Left renal pelvis (tissue), 4 donors: Measurements from ENCODE around the gene PTPRT. TPM values are rescaled to one million over a fixed set of nuclear protein-coding genes. Genes with fewer than 3 reads are reported as not detected.

Experiments used
- DNase-seq, 4 donors: peaks; one replicate each; pipeline ENCODE4 v3.0.0-alpha.2; 2013; ENCODE audit warnings: low read depth in 4 of 4, low spot score in 3 of 4
- polyA plus RNA-seq, 4 donors: library from polyadenylated mRNA; unstranded; fragments of 120-200 nt; gene quantifications; one replicate each; pipeline ENCODE4 v1.2.1, GENCODE V29; 2013; ENCODE audit not compliant: insufficient read length in 4 of 4

Gene PTPRT
- polyA plus RNA-seq, 4 donors, result 0.43 to 22.1 (median 0.89) TPM

- DNase-seq, result peak; percentile 21 to 45 (median 28)
Observed at GRCh38 chr20:42361402-42361970, 828.2 kb downstream of the PTPRT start.

GRCh38 chr20:42360621-42361020 is 829.1 kb downstream of the PTPRT start:
- no peak for DNase-seq

GRCh38 chr20:42359617-42360016 is 830.1 kb downstream of the PTPRT start:
- DNase-seq, result no peak

- DNase-seq, result no peak
Observed at GRCh38 chr20:42352096-42352495, 837.6 kb downstream of the PTPRT start.

- no peak for DNase-seq
Observed at GRCh38 chr20:42350521-42350920, 839.2 kb downstream of the PTPRT start.

- no peak for DNase-seq
Observed at GRCh38 chr20:42346189-42347170, 843.2 kb downstream of the PTPRT start.

GRCh38 chr20:42341654-42342053 is 848.1 kb downstream of the PTPRT start:
- DNase-seq, result no peak

GRCh38 chr20:42340368-42340767 is 849.3 kb downstream of the PTPRT start:
- no peak for DNase-seq

- DNase-seq, result no peak
Observed at GRCh38 chr20:42338294-42339201, 851.2 kb downstream of the PTPRT start.

- no peak for DNase-seq
Observed at GRCh38 chr20:42336576-42336975, 853.1 kb downstream of the PTPRT start.

GRCh38 chr20:42319252-42320013 is 870.3 kb downstream of the PTPRT start:
- DNase-seq, result no peak

- no peak for DNase-seq
Observed at GRCh38 chr20:42313704-42314103, 876.0 kb downstream of the PTPRT start.

GRCh38 chr20:42309050-42309449 is 880.7 kb downstream of the PTPRT start:
- DNase-seq, result no peak

GRCh38 chr20:42308171-42308570 is 881.5 kb downstream of the PTPRT start:
- no peak for DNase-seq

GRCh38 chr20:42295592-42295991 is 894.1 kb downstream of the PTPRT start:
- DNase-seq, result no peak

GRCh38 chr20:42294976-42295375 is 894.7 kb downstream of the PTPRT start:
- no peak for DNase-seq

- no peak for DNase-seq
Observed at GRCh38 chr20:42281801-42282200, 907.9 kb downstream of the PTPRT start.

- no peak for DNase-seq
Observed at GRCh38 chr20:42276718-42277602, 912.7 kb downstream of the PTPRT start.

GRCh38 chr20:42274986-42275385 is 914.7 kb downstream of the PTPRT start:
- DNase-seq, result no peak
